ENCODE results near the gene STAT2.

DNA sequence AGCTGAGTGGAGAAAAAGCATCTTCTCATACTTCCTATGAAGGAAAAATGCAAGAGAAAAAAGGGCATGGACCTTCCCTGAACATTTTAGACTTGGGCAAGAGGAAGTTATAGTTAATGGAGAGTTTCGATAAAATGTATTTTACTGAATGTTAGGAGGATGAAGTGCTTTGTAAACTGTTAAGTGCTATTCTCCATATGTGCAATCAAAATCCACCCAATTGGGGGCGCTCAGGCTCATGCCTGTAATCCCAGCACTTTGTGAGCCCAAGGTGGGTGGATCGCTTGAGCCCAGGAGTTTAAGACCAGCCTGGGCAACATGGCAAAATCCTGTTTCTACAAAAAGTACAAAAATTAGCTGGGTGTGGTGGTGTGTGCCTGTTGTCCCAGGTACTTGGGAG lies 42.2 kb downstream of the STAT2 start:
- TF ChIP-seq POLR2AphosphoS5 (IDR thresholded peaks at IDR 0.05; ENCODE audit: borderline replicate concordance, low read depth, low read length) (no peak), EZH2 (IDR thresholded peaks at IDR 0.05) (no peak)

Measured in SK-N-MC (cell line).